ENCODE data around the gene PPFIA1. TPM values are rescaled to one million over a fixed set of nuclear protein-coding genes. Genes with fewer than 3 reads are reported as not detected.
"Not testable (repeated sequence)": the region's sequence is repeated elsewhere in the genome, so short reads cannot be mapped to it uniquely, and the experiment has no call there.

Gene PPFIA1
- polyA plus RNA-seq, 2 of the 4 experiments (the other 2 are of a cell fraction): 23.3 to 45.6 TPM

DNA sequence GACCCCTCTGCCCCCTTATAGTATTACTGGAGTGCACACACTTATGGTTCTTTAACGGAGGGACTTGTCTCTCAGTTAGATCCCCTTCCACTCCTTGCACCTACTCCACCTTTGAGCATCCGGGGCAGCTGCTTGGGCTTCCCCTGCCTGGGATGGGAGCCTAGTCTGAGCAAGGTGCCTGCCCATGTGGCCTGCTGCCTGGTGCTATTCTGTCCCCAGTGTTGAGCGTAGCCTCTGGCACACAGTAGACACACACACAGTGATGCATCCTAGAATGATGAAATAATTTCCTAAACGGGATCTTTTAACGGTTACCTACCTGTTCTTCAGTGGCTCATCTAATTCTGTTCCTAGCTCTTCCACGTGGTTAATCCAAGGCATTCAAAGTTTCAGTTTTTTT is 22.4 kb downstream of the PPFIA1 start:
- POLR2A ChIA-PET: no interaction called here
- no peak for TF ChIP-seq RCOR1 (IDR thresholded peaks at IDR 0.05; ENCODE audit: low read depth, low read length)
- no peak for TF ChIP-seq MAFK (IDR thresholded peaks at IDR 0.05; ENCODE audit: partially characterized antibody)
- TF ChIP-seq, protein P1, sequence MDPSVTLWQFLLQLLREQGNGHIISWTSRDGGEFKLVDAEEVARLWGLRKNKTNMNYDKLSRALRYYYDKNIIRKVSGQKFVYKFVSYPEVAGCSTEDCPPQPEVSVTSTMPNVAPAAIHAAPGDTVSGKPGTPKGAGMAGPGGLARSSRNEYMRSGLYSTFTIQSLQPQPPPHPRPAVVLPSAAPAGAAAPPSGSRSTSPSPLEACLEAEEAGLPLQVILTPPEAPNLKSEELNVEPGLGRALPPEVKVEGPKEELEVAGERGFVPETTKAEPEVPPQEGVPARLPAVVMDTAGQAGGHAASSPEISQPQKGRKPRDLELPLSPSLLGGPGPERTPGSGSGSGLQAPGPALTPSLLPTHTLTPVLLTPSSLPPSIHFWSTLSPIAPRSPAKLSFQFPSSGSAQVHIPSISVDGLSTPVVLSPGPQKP (IDR thresholded peaks at IDR 0.05; ENCODE audit: low read depth, low read length): no peak
- no peak for TF ChIP-seq NR3C1 (IDR thresholded peaks at IDR 0.05)
- no peak for TF ChIP-seq RFX5 (IDR thresholded peaks at IDR 0.05)
- no peak for TF ChIP-seq ESRRA (IDR thresholded peaks at IDR 0.05; ENCODE audit: borderline replicate concordance, low read length)
- no peak for TF ChIP-seq NFE2L2 (conservative IDR thresholded peaks at IDR 0.05; ENCODE audit: low read length)
- no peak for TF ChIP-seq HDAC2 (IDR thresholded peaks at IDR 0.05)
- TF ChIP-seq PBX3 (IDR thresholded peaks at IDR 0.05): no peak
- TF ChIP-seq JUN (IDR thresholded peaks at IDR 0.05): no peak
- no peak for TF ChIP-seq MAX (IDR thresholded peaks at IDR 0.05)
- no peak for TF ChIP-seq RNF2 (IDR thresholded peaks at IDR 0.05; ENCODE audit: borderline replicate concordance, low read depth)
- no peak for TF ChIP-seq BCL3 (IDR thresholded peaks at IDR 0.05)
- TF ChIP-seq FOXS1 (CRISPR knock-in tag; IDR thresholded peaks at IDR 0.05): no peak
- no peak for TF ChIP-seq MYC (IDR thresholded peaks at IDR 0.05; ENCODE audit: borderline replicate concordance, low read length)
- TF ChIP-seq, protein P2, sequence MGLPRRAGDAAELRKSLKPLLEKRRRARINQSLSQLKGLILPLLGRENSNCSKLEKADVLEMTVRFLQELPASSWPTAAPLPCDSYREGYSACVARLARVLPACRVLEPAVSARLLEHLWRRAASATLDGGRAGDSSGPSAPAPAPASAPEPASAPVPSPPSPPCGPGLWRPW (IDR thresholded peaks at IDR 0.05): no peak
- TF ChIP-seq CHD4 (IDR thresholded peaks at IDR 0.05; ENCODE audit: borderline replicate concordance): no peak
- no peak for TF ChIP-seq HOXA7 (CRISPR knock-in tag; IDR thresholded peaks at IDR 0.05)
- TF ChIP-seq ATOH8 (CRISPR knock-in tag; IDR thresholded peaks at IDR 0.05; ENCODE audit: low read depth): no peak
- Histone ChIP-seq H3K9me3 (no peaks in the 10 kb centered on the region), H3K4me1 (no peaks in the 10 kb centered on the region), H3K4me2 (no peak overlapping the region), H3K4me3 (no peak overlapping the region), H3K27ac (no peak overlapping the region)
- 83% methylated on average over 6 of the region's 6 CpGs for WGBS (ENCODE audit: missing lambda C conversion rate)
- CTCF ChIA-PET: interaction anchor here (0.8 kb wide), 1 partner anchor 10 kb away, joined by 3 read pairs; no protein-coding TSS in a partner anchor
- DNase-seq (ENCODE audit: low read depth in 1 of 2, low spot score in 1 of 2) (no peak), ATAC-seq (no peak), FAIRE-seq (no peak)

- H3K27ac ChIP-seq; POLR2A ChIA-PET; DNase-seq (ENCODE audit: low read depth in 1 of 2, low spot score in 1 of 2); H3K4me3 ChIP-seq; H3K4me2 ChIP-seq; ATAC-seq; H3K4me1 ChIP-seq; FAIRE-seq; H3K9me3 ChIP-seq; CTCF ChIA-PET: not testable (repeated sequence)
- no CpG with 5 or more reads among the region's 29 CpGs for WGBS (ENCODE audit: missing lambda C conversion rate)
These were observed 24.7 kb downstream of the PPFIA1 start for GRCh38 chr11:70295166-70295565.

GRCh38 chr11:70296681-70297080 is 26.2 kb downstream of the PPFIA1 start:
- Histone ChIP-seq H3K4me3 (no peak overlapping the region), H3K9me3 (no peaks in the 10 kb centered on the region), H3K4me1 (0 out of 3 replicates have a peak, but pooled peaks cover 2% of the 10 kb centered on the region), H3K4me2 (no peak overlapping the region), H3K27ac (no peak overlapping the region)
- FAIRE-seq (no peak), DNase-seq (ENCODE audit: low read depth in 1 of 2, low spot score in 1 of 2) (no peak), ATAC-seq (no peak)
- 82% methylated on average over 7 of the region's 7 CpGs for WGBS (ENCODE audit: missing lambda C conversion rate)
- POLR2A ChIA-PET: no interaction called here
- no peak for TF ChIP-seq HMGXB4 (CRISPR knock-in tag; IDR thresholded peaks at IDR 0.05; ENCODE audit: borderline replicate concordance)
- TF ChIP-seq, protein P3, sequence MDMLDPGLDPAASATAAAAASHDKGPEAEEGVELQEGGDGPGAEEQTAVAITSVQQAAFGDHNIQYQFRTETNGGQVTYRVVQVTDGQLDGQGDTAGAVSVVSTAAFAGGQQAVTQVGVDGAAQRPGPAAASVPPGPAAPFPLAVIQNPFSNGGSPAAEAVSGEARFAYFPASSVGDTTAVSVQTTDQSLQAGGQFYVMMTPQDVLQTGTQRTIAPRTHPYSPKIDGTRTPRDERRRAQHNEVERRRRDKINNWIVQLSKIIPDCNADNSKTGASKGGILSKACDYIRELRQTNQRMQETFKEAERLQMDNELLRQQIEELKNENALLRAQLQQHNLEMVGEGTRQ (IDR thresholded peaks at IDR 0.05): no peak
- no peak for TF ChIP-seq CHD2 (IDR thresholded peaks at IDR 0.05; ENCODE audit: low read length, partially characterized antibody)
- no peak for TF ChIP-seq RCOR1 (IDR thresholded peaks at IDR 0.05; ENCODE audit: low read depth, low read length)
- TF ChIP-seq TP53 (CRISPR knock-in tag; IDR thresholded peaks at IDR 0.05): no peak
- no peak for TF ChIP-seq FOXS1 (CRISPR knock-in tag; IDR thresholded peaks at IDR 0.05)
- TF ChIP-seq, protein P4, sequence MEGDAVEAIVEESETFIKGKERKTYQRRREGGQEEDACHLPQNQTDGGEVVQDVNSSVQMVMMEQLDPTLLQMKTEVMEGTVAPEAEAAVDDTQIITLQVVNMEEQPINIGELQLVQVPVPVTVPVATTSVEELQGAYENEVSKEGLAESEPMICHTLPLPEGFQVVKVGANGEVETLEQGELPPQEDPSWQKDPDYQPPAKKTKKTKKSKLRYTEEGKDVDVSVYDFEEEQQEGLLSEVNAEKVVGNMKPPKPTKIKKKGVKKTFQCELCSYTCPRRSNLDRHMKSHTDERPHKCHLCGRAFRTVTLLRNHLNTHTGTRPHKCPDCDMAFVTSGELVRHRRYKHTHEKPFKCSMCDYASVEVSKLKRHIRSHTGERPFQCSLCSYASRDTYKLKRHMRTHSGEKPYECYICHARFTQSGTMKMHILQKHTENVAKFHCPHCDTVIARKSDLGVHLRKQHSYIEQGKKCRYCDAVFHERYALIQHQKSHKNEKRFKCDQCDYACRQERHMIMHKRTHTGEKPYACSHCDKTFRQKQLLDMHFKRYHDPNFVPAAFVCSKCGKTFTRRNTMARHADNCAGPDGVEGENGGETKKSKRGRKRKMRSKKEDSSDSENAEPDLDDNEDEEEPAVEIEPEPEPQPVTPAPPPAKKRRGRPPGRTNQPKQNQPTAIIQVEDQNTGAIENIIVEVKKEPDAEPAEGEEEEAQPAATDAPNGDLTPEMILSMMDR (IDR thresholded peaks at IDR 0.05): no peak
- CTCF ChIA-PET: interaction anchor here (0.6 to 1.0 kb wide), 2 partner anchors 14 to 19 kb away, joined by 3 read pairs; no protein-coding TSS in a partner anchor
